ENCODE data around the gene QKI.

GRCh38 chr6:163457637-163458561, 43.4 kb downstream of the QKI start:
- TF ChIP-seq EZH2 (IDR thresholded peaks at IDR 0.05; ENCODE audit: low read length, unreplicated experiment): no peak
- no peak for TF ChIP-seq CTCF (conservative IDR thresholded peaks at IDR 0.05; ENCODE audit: low read depth, low read length)

Data from PC-3 (cell line).